WTC11 (cell line): Measurements from ENCODE around the gene SLC24A1. TPM values are rescaled to one million over a fixed set of nuclear protein-coding genes. Genes with fewer than 3 reads are reported as not detected.

Source experiments
- ATAC-seq: fragments of 200-7000 bp; cut with Tn5 transposase; 2 replicates; pipeline ENCODE4 v1.10.0; 2021; ENCODE audit warnings: mild to moderate bottlenecking, moderate library complexity
- CTCF ChIA-PET: fragments of 300-600 bp; sonication (Branson Sonifier 250); formaldehyde crosslinking; loops from one replicate; lab custom pipeline; 2021; ENCODE audit warnings: antibody characterized with exemption; lab: Charles Lee
- POLR2A ChIA-PET: fragments of 350-600 bp; sonication (Branson Sonifier 250); formaldehyde crosslinking; loops from one replicate; lab custom pipeline; 2021; ENCODE audit warnings: antibody characterized with exemption; lab: Charles Lee
- DNase-seq: peaks from one replicate; pipeline ENCODE4 v3.0.0; 2021; ENCODE audit warnings: low spot score
- H3K27ac Mint-ChIP-seq: 2 replicates; pipeline ENCODE4 v1.8.0; 2021; ENCODE audit warnings: mixed read lengths
- H3K27me3 Mint-ChIP-seq: 2 replicates; pipeline ENCODE4 v1.8.0; 2021; ENCODE audit warnings: low read depth, mild to moderate bottlenecking, moderate library complexity, mixed read lengths
- H3K36me3 Mint-ChIP-seq: 2 replicates; pipeline ENCODE4 v1.8.0; 2021; ENCODE audit warnings: mixed read lengths
- H3K4me1 Mint-ChIP-seq: 2 replicates; pipeline ENCODE4 v1.8.0; 2022; ENCODE audit warnings: mixed read lengths
- H3K4me3 Mint-ChIP-seq: 2 replicates; pipeline ENCODE4 v1.8.0; 2021; ENCODE audit warnings: mild to moderate bottlenecking, moderate library complexity, mixed read lengths
- H3K9me3 Mint-ChIP-seq: 2 replicates; pipeline ENCODE4 v1.8.0; 2021; ENCODE audit warnings: mixed read lengths
- GRHL2 ChIP-seq: fragments of 250-450 bp; sonication (Bioruptor Pico); IDR thresholded peaks from 2 replicates; pipeline ENCODE4 v1.8.0; 2022; ENCODE audit warnings: mild to moderate bottlenecking, moderate library complexity; ENCODE audit not compliant: insufficient replicate concordance, severe bottlenecking
- OVOL2 ChIP-seq: fragments of 250-450 bp; sonication (Bioruptor Pico); IDR thresholded peaks from 2 replicates; pipeline ENCODE4 v1.9.0; 2021; ENCODE audit warnings: mild to moderate bottlenecking, borderline replicate concordance
- RORB ChIP-seq: fragments of 250-450 bp; sonication (Bioruptor Pico); IDR thresholded peaks from 2 replicates; pipeline ENCODE4 v1.9.0; 2021; ENCODE audit warnings: mild to moderate bottlenecking
- TEAD4 ChIP-seq: sonication (generic); formaldehyde crosslinking; IDR thresholded peaks from 2 replicates; pipeline ENCODE4 v1.8.0; 2022; ENCODE audit warnings: mild to moderate bottlenecking, missing genetic modification reagents
- ZNF317 ChIP-seq: sonication (generic); formaldehyde crosslinking; IDR thresholded peaks from 2 replicates; pipeline ENCODE4 v1.8.1; 2023; ENCODE audit warnings: low read depth, mild to moderate bottlenecking, moderate library complexity, missing genetic modification reagents, borderline replicate concordance
- ZNF416 ChIP-seq: fragments of 250-450 bp; sonication (Bioruptor Pico); IDR thresholded peaks from 2 replicates; pipeline ENCODE4 v1.9.0; 2021; ENCODE audit warnings: mild to moderate bottlenecking, inconsistent platforms
- total RNA-seq: library from RNA; stranded (reverse); gene quantifications from 3 replicates; pipeline ENCODE4 v1.2.3, GENCODE V29; 2021
- TF ChIP-seq, protein P1 (sequence below): sonication (generic); formaldehyde crosslinking; IDR thresholded peaks from 2 replicates; pipeline ENCODE4 v1.8.1; 2022; ENCODE audit warnings: low read depth, mild to moderate bottlenecking, moderate library complexity, missing genetic modification reagents, borderline replicate concordance
- TF ChIP-seq, protein P2 (sequence below): sonication (generic); formaldehyde crosslinking; IDR thresholded peaks from 2 replicates; pipeline ENCODE4 v1.8.1; 2023; ENCODE audit warnings: mild to moderate bottlenecking, missing genetic modification reagents, borderline replicate concordance
- TF ChIP-seq, protein P3 (sequence below): sonication (generic); formaldehyde crosslinking; IDR thresholded peaks from 2 replicates; pipeline ENCODE4 v1.8.1; 2023; ENCODE audit warnings: mild to moderate bottlenecking, missing genetic modification reagents
- TF ChIP-seq, protein P4 (sequence below): sonication (generic); formaldehyde crosslinking; conservative IDR thresholded peaks from 2 replicates; pipeline ENCODE4 v1.8.1; 2022; ENCODE audit warnings: mild to moderate bottlenecking, missing genetic modification reagents
- TF ChIP-seq, protein P5 (sequence below): sonication (generic); formaldehyde crosslinking; IDR thresholded peaks from 2 replicates; pipeline ENCODE4 v1.8.0; 2022; ENCODE audit warnings: missing genetic modification reagents
- TF ChIP-seq, protein P6 (sequence below): sonication (generic); formaldehyde crosslinking; IDR thresholded peaks from 2 replicates; pipeline ENCODE4 v1.8.1; 2023; ENCODE audit warnings: mild to moderate bottlenecking, moderate library complexity, missing genetic modification reagents

SLC24A1 gene
- total RNA-seq, 1 experiment from 2014 or later: 7.0 TPM

DNA sequence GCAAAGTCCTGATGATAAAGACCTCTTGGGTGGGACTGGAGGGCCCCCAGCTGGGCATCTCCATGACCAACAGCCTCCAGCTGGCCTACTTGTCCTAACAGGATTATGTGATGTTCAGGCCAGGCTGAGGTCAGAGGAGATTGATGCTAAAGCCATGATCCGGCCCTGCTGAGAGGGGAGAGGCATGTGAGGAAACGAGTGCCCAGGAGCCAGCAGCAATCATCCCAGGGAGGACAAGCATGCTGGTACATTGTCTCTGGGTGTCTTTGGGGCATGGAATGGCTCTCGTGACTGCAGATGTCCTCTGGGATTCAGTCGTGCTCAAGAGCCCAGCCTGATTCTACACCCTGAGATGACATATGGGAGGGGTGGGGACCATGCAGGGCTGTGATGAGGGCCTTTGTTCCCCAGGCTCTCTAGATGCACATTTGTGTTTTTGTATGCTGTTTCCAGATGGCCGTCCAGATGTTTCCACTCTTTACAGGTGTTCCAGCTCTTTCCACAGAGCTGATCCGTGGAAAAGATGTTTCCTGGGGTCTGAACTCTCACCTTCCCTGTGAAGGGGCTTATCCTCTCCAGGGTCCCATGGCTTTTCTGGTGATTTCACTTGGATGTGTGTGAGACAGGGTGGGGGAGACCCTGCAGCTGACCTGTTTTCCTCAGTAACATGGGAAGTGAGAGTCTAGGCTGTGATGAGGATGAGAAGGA lies 20.2 kb downstream of the SLC24A1 start:
- Mint-ChIP-seq H3K36me3 (no peaks in the 10 kb centered on the region), H3K4me3 (no peak overlapping the region), H3K27me3 (no peaks in the 10 kb centered on the region), H3K9me3 (no peaks in the 10 kb centered on the region; the same call in 1 of the 2 replicates), H3K27ac (no peak overlapping the region), H3K4me1 (peaks cover 11% of the 10 kb centered on the region)
- ChIA-PET POLR2A (interaction anchor here (0.9 kb wide), 1 partner anchor 31 kb away, joined by 3 read pairs; the partner anchor contains the start of gene INTS14), CTCF (interaction anchor here (1.1 to 1.5 kb wide), 4 partner anchors 31 to 187 kb away, joined by 3 read pairs; partner anchors contain the start of gene INTS14)
- TF ChIP-seq RORB (no peak), ZNF317 (no peak), GRHL2 (CRISPR knock-in tag) (no peak), OVOL2 (CRISPR knock-in tag) (no peak), ZNF416 (CRISPR knock-in tag) (no peak), TEAD4 (CRISPR knock-in tag) (no peak)
- TF ChIP-seq, protein P1, sequence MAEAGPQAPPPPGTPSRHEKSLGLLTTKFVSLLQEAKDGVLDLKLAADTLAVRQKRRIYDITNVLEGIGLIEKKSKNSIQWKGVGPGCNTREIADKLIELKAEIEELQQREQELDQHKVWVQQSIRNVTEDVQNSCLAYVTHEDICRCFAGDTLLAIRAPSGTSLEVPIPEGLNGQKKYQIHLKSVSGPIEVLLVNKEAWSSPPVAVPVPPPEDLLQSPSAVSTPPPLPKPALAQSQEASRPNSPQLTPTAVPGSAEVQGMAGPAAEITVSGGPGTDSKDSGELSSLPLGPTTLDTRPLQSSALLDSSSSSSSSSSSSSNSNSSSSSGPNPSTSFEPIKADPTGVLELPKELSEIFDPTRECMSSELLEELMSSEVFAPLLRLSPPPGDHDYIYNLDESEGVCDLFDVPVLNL (CRISPR knock-in tag): no peak
- TF ChIP-seq, protein P2, sequence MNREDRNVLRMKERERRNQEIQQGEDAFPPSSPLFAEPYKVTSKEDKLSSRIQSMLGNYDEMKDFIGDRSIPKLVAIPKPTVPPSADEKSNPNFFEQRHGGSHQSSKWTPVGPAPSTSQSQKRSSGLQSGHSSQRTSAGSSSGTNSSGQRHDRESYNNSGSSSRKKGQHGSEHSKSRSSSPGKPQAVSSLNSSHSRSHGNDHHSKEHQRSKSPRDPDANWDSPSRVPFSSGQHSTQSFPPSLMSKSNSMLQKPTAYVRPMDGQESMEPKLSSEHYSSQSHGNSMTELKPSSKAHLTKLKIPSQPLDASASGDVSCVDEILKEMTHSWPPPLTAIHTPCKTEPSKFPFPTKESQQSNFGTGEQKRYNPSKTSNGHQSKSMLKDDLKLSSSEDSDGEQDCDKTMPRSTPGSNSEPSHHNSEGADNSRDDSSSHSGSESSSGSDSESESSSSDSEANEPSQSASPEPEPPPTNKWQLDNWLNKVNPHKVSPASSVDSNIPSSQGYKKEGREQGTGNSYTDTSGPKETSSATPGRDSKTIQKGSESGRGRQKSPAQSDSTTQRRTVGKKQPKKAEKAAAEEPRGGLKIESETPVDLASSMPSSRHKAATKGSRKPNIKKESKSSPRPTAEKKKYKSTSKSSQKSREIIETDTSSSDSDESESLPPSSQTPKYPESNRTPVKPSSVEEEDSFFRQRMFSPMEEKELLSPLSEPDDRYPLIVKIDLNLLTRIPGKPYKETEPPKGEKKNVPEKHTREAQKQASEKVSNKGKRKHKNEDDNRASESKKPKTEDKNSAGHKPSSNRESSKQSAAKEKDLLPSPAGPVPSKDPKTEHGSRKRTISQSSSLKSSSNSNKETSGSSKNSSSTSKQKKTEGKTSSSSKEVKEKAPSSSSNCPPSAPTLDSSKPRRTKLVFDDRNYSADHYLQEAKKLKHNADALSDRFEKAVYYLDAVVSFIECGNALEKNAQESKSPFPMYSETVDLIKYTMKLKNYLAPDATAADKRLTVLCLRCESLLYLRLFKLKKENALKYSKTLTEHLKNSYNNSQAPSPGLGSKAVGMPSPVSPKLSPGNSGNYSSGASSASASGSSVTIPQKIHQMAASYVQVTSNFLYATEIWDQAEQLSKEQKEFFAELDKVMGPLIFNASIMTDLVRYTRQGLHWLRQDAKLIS: no peak
- TF ChIP-seq, protein P3, sequence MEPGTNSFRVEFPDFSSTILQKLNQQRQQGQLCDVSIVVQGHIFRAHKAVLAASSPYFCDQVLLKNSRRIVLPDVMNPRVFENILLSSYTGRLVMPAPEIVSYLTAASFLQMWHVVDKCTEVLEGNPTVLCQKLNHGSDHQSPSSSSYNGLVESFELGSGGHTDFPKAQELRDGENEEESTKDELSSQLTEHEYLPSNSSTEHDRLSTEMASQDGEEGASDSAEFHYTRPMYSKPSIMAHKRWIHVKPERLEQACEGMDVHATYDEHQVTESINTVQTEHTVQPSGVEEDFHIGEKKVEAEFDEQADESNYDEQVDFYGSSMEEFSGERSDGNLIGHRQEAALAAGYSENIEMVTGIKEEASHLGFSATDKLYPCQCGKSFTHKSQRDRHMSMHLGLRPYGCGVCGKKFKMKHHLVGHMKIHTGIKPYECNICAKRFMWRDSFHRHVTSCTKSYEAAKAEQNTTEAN (CRISPR knock-in tag): no peak
- TF ChIP-seq, protein P4, sequence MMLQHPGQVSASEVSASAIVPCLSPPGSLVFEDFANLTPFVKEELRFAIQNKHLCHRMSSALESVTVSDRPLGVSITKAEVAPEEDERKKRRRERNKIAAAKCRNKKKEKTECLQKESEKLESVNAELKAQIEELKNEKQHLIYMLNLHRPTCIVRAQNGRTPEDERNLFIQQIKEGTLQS (CRISPR knock-in tag): no peak
- TF ChIP-seq, protein P5, sequence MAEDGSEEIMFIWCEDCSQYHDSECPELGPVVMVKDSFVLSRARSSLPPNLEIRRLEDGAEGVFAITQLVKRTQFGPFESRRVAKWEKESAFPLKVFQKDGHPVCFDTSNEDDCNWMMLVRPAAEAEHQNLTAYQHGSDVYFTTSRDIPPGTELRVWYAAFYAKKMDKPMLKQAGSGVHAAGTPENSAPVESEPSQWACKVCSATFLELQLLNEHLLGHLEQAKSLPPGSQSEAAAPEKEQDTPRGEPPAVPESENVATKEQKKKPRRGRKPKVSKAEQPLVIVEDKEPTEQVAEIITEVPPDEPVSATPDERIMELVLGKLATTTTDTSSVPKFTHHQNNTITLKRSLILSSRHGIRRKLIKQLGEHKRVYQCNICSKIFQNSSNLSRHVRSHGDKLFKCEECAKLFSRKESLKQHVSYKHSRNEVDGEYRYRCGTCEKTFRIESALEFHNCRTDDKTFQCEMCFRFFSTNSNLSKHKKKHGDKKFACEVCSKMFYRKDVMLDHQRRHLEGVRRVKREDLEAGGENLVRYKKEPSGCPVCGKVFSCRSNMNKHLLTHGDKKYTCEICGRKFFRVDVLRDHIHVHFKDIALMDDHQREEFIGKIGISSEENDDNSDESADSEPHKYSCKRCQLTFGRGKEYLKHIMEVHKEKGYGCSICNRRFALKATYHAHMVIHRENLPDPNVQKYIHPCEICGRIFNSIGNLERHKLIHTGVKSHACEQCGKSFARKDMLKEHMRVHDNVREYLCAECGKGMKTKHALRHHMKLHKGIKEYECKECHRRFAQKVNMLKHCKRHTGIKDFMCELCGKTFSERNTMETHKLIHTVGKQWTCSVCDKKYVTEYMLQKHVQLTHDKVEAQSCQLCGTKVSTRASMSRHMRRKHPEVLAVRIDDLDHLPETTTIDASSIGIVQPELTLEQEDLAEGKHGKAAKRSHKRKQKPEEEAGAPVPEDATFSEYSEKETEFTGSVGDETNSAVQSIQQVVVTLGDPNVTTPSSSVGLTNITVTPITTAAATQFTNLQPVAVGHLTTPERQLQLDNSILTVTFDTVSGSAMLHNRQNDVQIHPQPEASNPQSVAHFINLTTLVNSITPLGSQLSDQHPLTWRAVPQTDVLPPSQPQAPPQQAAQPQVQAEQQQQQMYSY: no peak
- TF ChIP-seq, protein P6, sequence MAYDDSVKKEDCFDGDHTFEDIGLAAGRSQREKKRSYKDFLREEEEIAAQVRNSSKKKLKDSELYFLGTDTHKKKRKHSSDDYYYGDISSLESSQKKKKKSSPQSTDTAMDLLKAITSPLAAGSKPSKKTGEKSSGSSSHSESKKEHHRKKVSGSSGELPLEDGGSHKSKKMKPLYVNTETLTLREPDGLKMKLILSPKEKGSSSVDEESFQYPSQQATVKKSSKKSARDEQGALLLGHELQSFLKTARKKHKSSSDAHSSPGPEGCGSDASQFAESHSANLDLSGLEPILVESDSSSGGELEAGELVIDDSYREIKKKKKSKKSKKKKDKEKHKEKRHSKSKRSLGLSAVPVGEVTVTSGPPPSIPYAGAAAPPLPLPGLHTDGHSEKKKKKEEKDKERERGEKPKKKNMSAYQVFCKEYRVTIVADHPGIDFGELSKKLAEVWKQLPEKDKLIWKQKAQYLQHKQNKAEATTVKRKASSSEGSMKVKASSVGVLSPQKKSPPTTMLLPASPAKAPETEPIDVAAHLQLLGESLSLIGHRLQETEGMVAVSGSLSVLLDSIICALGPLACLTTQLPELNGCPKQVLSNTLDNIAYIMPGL (CRISPR knock-in tag): no peak
- ATAC-seq (no peak), DNase-seq (no peak)
